ENCODE measurements around the gene CFAP69.
"Not testable (repeated sequence)": the region's sequence is repeated elsewhere in the genome, so short reads cannot be mapped to it uniquely, and the experiment has no call there.

Gene CFAP69

GRCh38 chr7:90231304-90231703 lies 13.7 kb upstream of the CFAP69 start:
- DNase-seq (ENCODE audit: low read depth), result no peak

- DNase-seq (ENCODE audit: low read depth), result no peak
Measured at GRCh38 chr7:90232430-90232829, 12.5 kb upstream of the CFAP69 start.

- DNase-seq (ENCODE audit: low read depth), result no peak
Measured at GRCh38 chr7:90233569-90233968, 11.4 kb upstream of the CFAP69 start.

GRCh38 chr7:90236721-90237289 lies 8.2 kb upstream of the CFAP69 start:
- DNase-seq (ENCODE audit: low read depth), result no peak

- DNase-seq (ENCODE audit: low read depth), result no peak
Measured at GRCh38 chr7:90238022-90238421, 7.0 kb upstream of the CFAP69 start.

GRCh38 chr7:90238583-90238982 lies 6.4 kb upstream of the CFAP69 start:
- no peak for DNase-seq (ENCODE audit: low read depth)

GRCh38 chr7:90239050-90239449 lies 5.9 kb upstream of the CFAP69 start:
- no peak for DNase-seq (ENCODE audit: low read depth)

GRCh38 chr7:90239625-90240228 lies 5.2 kb upstream of the CFAP69 start:
- no peak for DNase-seq (ENCODE audit: low read depth)

GRCh38 chr7:90242369-90243168 lies 2.4 kb upstream of the CFAP69 start:
- DNase-seq (ENCODE audit: low read depth), result no peak

GRCh38 chr7:90243556-90243955 lies 1.4 kb upstream of the CFAP69 start:
- no peak for DNase-seq (ENCODE audit: low read depth)

GRCh38 chr7:90244565-90244908 lies 437 bp upstream of the CFAP69 start:
- no peak for DNase-seq (ENCODE audit: low read depth)

GRCh38 chr7:90246171-90246570 lies 1.2 kb downstream of the CFAP69 start:
- no peak for DNase-seq (ENCODE audit: low read depth)

- no peak for DNase-seq (ENCODE audit: low read depth)
Measured at GRCh38 chr7:90248706-90249105, 3.7 kb downstream of the CFAP69 start.

- no peak for DNase-seq (ENCODE audit: low read depth)
Measured at GRCh38 chr7:90250601-90251303, 5.8 kb downstream of the CFAP69 start.

- no peak for DNase-seq (ENCODE audit: low read depth)
Measured at GRCh38 chr7:90251304-90251635, 6.3 kb downstream of the CFAP69 start.

GRCh38 chr7:90256011-90256410 lies 11.0 kb downstream of the CFAP69 start:
- DNase-seq (ENCODE audit: low read depth), result not testable (repeated sequence)

- no peak for DNase-seq (ENCODE audit: low read depth)
Measured at GRCh38 chr7:90256778-90257177, 11.8 kb downstream of the CFAP69 start.

- no peak for DNase-seq (ENCODE audit: low read depth)
Measured at GRCh38 chr7:90261441-90261840, 16.5 kb downstream of the CFAP69 start.

- DNase-seq (ENCODE audit: low read depth), result no peak
Measured at GRCh38 chr7:90262438-90262837, 17.5 kb downstream of the CFAP69 start.

- peak; percentile 42 for DNase-seq (ENCODE audit: low read depth)
Measured at GRCh38 chr7:90266808-90267207, 21.8 kb downstream of the CFAP69 start.

GRCh38 chr7:90267263-90267858 lies 22.4 kb downstream of the CFAP69 start:
- no peak for DNase-seq (ENCODE audit: low read depth)

GRCh38 chr7:90269163-90269562 lies 24.2 kb downstream of the CFAP69 start:
- DNase-seq (ENCODE audit: low read depth), result no peak

Measured in fibroblast of the conjunctiva (primary cell).